GM19240 (cell line): Measurements from ENCODE around the gene ANK3.
"Not testable (repeated sequence)": the region's sequence is repeated elsewhere in the genome, so short reads cannot be mapped to it uniquely, and the experiment has no call there.

Experiments used
- DNase-seq: peaks from one replicate; pipeline ENCODE4 v3.0.0; 2011; ENCODE audit warnings: low spot score; ENCODE audit not compliant: insufficient read length

The ANK3 gene

DNA sequence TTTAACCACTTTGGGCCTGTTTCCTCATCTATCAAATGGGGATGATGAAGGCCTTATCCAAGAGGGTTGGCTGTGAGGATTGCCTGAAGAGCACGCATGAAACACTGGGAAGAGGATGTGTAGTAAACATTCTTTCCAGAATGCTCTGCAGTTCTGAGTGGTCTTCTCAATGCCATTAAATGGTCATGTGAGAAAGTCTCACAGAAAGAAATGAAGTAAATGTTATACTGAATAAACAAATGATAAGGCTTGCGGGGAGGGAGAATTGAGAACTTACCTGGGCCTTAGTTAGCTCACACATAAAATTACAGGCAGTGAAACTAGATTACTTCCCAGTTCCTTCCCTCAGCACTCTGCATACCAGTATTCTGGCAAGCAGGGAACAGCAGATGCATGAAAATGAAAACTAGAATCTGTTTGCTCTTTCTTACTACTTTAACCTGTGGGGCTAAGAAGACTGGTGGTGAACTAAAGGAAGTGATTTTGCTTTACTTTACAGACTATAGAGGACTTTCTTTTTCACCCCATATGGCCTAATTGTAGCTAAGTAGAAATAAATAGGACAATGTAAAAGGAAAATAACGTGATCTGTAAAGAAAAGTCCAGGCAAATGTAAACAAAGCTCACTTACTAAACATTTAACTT, 348.1 kb downstream of the ANK3 start:
- no peak for DNase-seq

DNA sequence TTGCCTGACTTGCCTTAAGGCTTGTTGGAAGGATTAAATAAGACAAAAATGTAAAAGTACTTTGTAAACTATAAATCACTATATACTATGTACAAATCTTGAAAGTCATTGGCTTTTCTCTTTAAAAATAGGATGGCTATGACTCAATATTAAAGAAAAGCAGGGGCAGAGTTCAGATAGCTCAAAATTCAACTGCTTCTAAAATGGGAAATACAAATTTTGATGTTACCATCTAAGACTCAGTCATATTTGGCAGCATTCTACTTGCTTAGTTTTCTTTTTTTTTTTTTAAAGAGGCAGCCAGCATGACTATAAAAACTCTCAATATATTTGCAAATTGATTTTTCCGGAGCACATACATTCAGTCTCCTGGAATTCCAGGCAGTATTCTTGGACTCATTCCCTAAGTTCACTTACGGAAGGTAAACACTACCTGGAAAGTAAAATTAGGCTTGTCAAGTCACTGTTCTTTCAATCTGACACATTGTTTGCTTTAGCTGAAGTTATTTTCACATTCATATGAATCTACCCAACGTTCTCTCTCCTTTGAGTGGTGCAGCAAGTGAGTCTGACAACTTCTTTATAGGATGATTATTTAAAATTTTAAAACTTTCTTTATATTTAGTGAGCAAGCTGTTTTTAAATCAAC, 349.5 kb downstream of the ANK3 start:
- no peak for DNase-seq

DNA sequence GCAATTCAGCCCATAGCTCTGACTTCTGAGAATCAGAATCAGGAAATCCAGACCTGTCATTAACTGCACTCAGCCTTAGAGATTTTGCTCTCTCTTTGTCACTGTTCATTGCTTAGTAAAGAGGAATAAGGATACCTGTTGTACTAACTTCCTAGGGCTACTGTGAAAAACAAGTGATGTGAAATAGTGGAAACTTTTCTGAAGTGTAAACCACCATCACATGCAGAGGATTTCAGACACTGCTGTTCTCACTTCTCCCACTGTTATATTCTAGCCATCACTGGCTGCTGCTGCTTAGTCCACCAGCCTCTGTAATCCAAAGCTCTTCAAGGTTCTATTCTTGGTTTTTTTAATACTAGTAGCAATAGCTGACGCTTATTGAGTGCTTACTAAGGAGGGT, 353.7 kb downstream of the ANK3 start:
- DNase-seq = no peak

DNA sequence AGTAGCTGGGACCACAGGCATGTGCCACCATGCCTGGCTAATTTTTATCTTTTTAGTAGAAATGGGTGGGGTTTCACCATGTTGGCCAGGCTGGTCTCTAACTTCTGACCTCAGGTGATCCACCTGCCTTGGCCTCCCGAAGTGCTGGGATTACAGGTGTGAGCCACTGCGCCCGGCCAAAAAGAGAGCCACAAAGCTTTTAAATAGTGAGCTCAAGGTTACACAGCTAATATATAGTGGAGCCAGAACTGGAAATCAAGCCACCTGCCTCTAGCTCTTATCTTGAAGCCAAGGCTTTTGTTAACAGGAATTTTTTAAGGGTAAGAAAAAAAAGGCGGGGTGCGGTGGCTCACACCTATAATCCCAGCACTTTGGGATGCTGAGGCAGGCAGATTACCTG, 354.3 kb downstream of the ANK3 start:
- not testable (repeated sequence) for DNase-seq

DNA sequence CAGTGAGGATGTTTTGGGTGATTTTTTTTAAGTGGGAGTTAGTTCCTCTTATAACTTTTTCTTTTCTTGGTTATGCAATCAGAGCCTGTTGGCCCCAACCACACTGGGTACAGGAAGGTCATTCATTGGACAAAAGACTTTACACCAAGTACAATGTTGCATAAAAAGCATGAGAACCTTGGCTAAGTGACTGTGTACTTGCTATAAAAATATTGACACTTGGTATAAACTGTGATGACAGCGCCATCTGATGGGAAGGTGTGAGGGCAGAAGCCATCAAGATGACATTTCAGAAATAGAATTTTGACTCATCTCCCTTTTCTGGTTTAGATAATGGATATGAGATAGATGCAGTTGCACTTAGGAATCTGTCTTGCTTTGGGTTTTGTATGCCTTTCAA, 357.0 kb downstream of the ANK3 start:
- peak; percentile 2 for DNase-seq

DNA sequence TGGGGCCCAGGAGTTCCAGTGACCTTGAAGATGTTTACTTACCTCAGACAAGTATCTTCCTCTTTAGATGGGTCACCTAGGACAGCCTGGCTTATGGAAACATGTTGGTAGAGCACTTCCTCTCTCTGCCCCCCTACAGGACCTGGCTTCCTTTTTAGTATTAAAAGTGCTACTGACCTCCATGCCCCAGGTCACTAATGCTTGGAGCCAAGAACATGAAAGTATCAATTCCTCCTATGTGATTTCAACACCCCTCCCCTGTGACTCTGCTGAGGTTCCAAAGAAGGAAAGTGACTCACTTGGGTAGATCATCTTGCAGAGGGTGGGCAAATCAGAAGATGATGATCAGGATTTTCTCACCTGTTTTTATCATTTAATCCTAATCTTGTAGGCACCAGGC, 358.0 kb downstream of the ANK3 start:
- DNase-seq = no peak

DNA sequence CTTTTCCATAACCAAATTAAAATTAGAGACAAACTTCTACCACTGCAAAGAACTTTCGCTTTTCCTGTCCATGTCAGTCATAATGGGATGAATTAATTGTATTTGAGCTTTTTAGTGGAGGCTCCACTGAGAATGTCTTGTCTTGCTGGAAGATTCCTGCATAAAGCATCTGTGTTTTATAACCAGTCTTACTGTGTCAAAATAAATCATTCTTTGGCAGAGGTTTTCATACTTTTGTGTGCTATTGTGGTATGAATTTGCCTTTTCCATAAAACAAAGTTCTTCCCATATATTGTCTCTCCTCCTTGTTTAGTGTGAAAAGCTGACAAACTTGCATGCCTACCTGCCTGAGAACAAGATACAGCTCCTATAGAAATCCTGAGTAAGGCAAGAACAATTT, 358.5 kb downstream of the ANK3 start:
- no peak for DNase-seq

DNA sequence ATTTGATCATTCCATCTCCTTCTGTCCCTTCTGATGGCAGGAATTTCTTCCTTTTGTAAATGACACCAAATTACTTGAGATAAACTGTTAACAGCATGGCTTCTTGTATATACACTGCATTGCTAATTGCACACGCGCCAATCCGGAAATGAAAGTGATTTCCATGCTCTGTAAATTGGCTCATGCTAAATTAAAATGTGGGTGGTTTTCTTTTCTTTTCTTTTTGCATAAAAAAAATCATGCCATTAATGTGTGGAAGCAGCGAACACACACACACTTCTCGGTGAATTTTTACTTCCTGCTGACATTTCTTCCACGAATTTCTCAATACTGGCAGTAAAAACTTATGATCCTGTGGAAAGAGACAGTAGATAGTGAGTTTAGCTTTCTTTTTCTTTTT, 360.2 kb downstream of the ANK3 start:
- no peak for DNase-seq

DNA sequence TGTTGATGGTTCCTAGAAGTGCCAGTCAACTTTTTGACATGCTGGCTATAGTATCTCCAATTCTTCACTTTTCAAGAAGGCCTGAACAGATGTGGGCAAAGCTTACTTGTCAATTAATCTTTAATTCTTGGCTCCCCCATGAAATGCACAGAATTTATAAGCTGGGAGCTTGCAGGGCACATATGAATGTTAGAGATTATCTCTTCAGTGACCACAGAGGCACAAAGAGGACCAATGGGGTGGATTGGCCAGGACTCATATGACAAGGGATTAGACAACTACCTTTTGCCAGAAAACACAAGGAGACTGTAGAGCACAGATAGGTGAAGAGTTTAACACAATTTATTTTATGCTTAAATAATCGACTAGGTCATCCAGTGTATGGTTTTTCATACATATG, 361.6 kb downstream of the ANK3 start:
- no peak for DNase-seq

DNA sequence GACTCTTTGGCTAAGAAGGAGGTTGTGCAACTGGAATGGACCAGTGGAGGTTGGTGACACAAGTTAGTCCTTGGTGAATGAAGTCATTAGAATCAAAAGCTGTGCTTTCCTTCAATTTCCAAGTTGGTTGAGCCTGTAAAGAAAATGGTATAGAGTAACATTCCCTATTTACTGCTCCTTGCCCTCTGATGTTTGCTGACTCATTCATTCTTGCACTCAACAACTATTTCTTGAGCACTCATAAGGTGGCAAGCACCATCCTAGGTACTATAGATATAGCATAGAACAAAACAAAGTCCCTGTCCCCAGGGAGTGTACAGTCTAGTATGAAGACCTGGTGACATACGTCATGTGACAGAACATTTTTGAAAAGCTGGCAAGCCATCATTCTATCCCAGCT, 364.4 kb downstream of the ANK3 start:
- DNase-seq = no peak

DNA sequence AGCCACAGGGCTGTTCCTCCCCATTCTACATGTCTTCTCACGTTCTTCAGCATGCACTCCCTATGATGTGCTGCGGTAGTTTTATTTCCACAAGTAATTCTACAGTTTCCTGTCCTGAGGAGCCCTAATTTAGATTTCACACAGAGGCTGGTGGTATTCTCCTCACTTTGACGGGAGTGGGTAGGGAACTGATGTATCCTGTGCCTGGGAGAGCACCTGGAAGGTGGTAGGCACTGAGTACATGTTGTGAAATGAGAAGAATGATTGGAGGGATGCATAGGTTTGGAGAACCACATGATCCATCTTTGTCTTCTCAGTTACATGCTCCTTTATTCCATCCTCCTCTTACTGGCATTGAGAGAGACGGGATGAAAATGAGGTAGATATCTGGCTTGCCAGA, 365.2 kb downstream of the ANK3 start:
- DNase-seq = no peak

DNA sequence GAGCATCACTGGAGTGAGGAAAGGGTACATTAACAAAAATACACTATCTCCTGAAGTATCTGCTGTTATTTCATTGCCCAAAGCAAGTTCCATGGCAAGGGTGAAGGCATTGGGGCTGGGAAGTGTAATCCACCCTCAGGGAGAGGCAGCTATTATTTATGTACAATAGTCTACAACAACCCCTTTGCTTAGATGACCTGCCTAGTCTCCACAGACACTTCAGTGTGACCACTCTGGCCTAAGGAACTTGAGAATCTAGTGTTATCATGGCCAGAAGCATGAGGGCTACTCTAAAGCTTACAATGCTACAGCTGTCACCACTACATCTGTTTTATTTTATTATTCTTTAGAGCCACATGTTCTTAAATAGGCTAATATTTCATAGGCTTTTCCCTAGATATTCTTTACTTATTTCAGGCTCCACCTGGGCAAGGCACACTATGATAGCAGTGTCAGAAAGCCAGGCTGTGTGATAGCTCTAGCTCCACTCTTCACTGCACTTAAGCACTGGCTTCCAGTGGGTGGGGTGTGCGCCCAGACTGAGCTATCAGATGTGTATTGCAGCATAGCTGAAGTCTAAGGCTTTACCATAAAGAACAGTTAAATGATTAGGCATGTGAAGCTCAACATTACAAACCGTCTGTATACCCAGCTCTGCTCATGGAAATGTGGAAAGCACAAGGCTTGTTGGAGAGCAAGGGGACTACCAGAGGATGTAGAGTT, 366.4 kb downstream of the ANK3 start:
- DNase-seq = no peak

DNA sequence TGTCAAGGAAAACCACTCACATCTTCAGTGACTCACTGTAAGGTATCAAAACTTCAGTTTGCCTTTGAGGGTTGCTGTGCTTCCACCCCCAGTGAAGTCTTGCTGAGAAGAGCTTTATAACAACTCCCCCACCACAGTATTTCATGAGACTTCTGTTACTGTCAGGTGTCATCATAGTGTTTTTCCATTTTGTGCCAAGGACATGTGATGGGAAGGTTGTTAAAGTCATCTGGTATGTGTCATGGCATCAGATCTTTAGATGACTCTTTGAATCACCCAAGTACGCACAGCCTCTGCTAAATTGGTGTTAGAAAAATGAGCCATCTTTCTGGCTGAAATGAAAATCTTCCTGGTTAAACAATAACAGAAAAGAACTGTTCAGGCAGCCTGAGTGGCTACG, 368.3 kb downstream of the ANK3 start:
- DNase-seq = no peak

DNA sequence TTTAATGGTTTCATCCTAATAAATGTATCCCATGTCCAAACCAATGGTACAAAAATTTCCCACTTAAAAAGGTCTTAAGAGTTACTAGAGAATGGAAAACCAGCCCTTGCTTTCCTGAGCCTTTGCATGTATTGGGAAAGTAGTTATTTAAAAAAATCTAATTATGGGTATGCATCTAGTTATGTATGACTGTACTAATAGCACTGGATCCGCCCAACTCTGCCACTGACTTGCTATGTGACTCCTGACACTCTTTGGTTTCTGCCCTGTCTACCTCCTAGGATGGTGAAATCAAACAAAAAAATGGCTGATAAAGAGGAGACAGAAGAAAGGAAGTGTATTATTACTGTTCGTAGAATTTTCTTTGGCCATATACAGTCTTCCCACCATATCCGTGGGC, 372.9 kb downstream of the ANK3 start:
- DNase-seq = no peak

DNA sequence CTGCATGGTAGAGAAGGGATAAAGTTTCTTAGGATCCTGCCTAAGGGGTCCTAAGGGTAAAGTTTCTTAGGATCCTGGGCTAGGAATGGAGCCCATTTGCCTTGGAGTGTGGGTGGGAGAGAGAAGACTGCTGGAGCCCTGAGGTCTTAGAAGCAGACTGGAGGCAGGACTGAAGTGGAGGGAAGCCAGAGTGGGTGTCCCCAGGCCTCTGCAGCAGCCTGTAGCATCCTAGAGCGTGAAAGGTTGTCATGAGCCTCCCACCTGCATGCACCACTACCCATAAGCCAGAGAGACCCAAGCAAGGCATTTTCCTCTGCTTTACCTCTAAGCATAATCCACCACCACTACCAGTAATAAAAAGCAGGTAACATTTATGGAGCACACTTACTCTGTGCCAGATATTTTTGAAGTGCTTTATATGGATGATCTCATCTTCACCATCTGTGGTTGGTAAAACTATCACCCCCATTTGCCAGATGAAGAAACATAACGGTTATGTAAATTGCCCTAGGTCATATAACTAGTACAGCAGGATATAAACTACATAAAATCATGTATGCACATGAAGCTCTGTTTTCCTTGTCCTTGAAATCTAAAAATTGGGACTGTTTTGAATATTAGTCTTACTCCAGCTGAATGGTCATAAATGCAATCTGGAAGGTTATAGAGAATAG, 379.8 kb downstream of the ANK3 start:
- no peak for DNase-seq

DNA sequence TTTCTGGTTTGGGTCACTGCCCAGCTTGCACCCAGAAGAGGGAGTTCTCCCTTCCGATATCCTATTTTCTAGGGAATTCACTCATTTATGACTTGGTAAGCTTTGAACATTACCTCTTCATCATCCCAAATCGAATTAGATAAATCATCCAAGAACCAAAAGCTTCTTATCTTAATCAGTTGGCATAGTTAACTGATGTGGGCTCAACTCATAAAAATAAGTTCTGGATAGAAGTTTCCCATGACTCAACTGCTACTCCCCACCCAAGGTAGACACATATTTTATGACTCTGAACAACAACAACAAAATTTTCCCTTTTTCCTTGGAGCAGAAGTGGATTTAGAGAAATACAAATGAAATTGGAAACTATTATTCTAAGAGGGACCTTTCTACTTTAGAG, 380.4 kb downstream of the ANK3 start:
- no peak for DNase-seq

DNA sequence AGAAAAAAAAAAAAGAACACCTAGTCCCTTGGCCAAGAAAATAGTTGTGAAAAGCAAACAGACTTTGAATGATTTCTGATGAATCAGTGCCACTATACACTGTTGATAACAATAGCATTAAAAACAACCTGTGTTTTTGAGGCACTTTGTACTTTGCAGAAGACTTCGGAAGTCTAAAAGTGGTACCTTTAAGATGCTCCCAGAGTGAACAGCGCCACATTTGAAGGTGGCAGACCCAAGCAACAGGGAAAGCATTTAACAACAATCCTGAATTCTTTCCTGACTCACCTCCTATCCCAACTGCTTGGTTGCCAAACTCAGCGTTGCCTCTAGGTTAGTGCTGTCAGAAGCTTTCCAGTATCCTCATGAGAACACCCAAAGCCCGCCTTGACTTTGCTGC, 380.9 kb downstream of the ANK3 start:
- no peak for DNase-seq

DNA sequence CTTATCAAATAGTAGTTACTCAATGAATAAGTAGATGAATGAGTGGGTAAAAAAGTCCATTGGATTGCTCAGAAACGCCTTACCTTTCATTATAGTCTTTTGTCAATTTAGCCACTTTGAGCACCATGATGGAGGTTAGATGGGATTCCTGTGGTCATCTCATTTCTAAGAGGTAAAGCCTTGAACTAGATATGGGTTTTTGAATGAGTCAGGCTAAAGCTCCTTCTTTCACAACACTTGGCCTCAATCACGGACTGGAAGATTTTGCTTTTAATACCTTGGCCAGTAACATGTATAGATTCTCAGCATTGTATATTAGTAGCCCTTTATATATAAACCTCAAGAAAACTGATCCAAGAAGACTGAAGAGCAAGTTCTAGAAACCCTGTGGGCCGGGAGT, 383.6 kb downstream of the ANK3 start:
- no peak for DNase-seq

DNA sequence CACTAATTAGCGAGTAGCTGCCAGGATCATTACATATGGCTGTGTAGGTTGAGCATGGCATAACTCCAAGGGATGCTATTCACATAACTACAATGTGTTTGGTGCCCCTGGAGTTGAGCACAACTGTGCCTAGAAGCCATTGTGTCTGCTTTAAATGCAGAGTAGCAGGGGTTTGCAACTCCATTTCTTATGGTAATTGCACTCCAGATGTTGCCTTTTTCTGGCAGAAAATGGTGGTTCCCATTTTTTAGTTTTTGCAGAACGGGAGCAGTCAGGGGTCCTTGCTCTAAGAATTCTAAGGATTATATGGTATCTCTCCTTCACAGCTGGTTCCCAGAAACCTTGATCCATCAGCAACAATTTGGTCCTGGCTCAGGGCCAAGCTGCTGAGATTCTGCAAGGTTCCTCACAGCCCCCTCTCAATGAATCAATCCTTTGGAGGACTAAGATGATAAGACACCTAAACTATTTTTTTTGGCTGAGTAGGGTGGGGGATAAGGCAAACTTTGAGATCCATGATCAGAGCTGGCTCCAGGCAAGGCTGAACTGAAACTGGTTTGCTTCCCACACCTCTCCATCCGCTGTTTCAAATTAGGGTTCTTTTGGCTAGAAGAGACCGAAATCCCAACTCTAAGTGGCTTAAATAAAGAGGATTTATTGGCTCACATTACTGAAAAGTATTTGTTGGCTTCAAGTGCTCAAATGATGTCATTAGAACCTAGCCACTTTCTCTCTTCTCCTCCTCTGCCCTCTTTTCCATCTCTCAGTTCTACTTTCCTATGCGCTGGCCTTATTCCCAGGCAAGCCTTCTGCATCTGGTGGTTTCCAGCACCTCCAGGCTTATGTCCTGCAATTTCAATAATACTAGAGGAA, 385.8 kb downstream of the ANK3 start:
- DNase-seq = no peak

DNA sequence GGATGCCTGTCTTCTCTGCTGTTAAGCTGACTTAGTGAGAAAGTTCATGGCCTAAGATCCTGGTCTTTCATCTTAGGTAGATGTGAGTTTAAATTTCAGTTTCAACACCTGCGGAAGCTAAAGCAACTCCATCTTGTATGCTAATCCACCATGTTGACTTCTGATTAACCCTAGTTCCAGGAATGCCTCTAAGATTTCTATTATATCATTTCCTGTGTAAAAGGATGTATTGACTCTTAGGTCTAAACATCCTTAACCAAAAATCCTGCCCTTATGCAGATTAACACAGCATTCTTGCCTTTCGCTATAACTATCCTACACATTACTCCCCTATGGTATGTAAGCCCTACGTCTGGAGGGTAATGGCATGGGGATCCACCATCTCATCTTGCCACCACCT, 388.9 kb downstream of the ANK3 start:
- DNase-seq = no peak

DNA sequence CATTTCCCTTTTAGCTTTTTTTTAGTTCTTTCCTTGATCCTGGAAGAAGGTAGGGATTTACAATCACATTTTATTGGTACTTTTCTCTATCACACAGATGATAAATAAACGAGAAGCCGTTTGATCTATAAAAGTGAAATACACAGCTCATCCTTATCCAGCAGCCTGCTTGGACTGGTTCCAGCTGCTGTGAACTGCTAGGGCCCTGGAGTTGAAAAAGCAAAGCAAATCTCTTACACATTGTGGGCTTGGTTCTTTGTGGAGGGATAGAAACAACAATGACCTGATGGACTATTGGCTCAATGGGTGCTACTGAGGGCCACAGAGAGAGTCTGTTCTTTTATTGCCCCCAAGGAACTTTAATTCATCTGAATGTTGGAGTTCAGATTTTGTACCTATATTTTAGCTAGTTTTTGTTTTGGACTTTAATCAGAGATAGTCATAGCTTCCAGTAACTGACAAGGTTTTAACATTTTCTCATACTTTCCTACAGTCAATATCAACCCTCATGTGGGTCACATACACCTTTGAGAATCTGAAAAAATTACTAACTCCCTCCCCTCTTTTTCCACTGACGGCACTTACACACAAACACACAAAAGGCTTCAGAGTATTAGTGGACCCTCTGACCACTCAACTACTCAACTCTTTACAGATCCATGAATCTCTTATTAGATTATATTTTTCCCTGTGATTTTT, 391.7 kb downstream of the ANK3 start:
- DNase-seq = no peak
